DMS 273 treated with DMSO at 0.1 percent for 48 hours (cell line): ENCODE results near the gene TSPYL4.

Experiments used
- DNase-seq: peaks from one replicate; lab custom pipeline; 2025; lab: John Stamatoyannopoulos, UW

TSPYL4 gene

DNA sequence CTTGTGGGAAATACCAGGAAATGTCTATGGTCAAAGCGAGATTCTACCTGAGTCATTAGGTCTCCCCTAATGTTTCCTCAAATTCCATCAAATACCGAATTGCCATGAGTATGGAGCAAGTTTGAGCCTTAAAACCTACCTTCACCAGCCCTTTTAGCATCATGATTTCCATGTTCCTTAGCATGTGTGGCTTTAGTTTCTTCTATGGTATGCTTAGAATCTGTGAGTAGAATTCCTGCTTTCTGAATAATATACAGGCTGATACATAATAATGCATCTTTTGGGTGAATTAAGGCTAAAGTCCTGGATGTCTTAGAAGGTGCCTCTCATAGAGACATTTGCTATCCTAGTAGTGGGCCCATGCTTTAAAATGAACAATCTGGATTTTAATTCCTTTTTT, 32.0 kb downstream of the TSPYL4 start:
- DNase-seq = no peak

DNA sequence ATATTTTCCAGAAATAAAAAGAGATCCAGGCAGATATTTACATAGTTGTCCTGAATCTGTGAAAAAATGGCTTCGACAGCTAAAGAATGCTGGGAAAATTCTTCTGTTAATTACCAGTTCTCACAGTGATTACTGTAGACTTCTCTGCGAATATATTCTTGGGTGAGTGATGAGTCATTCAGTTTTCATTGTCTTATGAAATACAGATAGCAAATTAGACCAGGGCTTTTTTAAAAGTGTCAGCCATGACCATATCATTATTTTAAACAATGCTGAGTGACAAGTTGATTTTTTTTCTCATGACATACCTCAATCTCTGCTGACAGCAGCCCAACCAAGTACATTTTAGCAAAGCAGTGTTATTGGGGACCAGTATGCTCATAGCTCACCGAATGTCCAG, 32.8 kb downstream of the TSPYL4 start:
- DNase-seq = no peak

DNA sequence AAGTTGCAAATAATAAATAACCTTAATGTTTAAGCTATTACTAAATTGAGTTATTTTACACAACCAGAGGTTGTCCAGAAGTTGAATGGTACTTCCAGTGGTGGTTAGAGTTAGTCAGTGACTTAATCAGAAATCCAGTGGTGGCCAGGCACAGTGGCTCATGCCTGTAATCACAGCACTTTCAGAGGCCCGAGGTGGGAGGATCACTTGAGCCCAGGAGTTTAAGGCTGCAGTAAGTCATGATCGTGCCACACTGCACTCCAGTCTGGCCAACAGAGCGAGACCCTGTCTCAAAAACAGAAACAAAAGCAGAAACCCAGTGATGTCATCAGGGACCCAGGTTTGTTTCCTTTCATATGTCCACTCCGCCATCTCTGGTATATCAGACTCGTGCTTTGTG, 35.0 kb downstream of the TSPYL4 start:
- no peak for DNase-seq

DNA sequence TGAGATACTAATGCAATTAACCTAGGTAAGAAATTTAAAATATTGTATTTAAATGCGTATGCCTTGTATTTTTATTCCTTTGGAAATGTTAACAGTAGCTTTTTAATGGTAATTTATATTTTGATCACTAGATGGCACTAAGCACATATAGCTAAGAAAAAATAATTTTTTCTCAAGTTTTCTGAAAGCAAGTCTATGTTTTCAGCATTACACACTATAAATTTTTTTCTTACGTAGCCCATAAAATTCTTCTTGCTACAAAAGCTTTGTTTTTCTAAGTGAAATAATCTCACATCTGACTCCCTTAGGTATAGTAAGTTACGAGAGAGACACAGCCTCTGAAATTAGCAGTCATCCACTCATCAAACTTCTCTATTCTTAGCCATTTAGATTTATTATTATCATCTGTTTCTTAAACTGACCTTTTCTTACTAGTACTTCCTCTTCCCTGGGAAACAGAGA, 35.7 kb downstream of the TSPYL4 start:
- DNase-seq = no peak

DNA sequence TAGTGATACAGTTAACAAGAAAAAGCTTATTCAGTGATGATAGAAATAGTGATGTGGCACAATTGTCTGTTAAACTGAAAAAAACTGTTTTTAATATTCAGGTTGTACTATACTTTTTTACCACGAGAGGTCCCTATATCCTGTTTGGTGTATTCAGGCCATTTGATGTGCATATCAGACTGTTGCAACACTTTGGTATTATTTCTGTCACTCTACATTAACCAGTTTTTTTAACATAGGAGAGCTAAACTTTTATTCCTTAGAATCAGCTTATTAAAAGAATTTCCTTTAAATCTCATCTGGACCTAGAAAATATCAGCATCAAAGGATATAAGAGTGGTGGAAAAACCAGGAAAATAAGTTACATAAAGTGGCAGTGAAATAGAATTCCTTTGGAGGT, 36.8 kb downstream of the TSPYL4 start:
- DNase-seq = no peak

DNA sequence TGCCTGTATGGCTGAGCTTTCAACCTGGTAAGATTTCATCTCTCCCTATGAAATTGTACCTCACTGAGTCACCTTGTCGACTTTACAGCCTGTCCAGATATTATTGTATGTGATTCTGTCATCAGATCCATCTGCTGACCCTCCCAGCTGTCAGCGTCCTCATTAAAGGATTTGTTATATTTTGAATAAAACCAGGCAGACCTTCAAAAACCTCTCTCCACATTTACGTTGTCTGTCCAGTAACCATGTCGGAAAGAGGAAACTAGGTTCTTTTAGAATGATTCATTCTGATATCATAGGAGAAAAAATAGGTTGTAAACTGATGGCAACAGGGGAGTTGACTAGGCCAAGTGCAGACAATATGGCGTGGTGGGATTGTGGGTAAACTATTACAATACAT, 38.5 kb downstream of the TSPYL4 start:
- DNase-seq = no peak

DNA sequence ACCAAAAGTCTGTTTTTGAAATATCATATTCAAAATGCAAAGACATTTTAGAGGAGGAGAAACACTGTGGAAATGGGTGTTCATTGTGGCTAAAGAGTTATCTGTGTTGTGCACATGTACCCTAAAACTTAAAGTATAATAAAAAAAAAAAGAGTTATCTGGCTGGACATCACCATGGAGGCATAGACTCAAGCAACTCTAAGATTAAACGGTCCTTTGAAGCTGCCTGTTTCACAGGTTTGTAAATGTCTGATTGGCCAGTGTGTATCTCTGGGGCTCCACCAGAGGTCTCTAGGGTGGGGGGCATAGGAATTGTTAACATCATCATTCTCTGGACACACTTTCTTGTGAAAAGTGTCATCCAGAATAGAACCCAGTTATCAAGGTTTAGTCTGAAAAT, 39.2 kb downstream of the TSPYL4 start:
- no peak for DNase-seq

DNA sequence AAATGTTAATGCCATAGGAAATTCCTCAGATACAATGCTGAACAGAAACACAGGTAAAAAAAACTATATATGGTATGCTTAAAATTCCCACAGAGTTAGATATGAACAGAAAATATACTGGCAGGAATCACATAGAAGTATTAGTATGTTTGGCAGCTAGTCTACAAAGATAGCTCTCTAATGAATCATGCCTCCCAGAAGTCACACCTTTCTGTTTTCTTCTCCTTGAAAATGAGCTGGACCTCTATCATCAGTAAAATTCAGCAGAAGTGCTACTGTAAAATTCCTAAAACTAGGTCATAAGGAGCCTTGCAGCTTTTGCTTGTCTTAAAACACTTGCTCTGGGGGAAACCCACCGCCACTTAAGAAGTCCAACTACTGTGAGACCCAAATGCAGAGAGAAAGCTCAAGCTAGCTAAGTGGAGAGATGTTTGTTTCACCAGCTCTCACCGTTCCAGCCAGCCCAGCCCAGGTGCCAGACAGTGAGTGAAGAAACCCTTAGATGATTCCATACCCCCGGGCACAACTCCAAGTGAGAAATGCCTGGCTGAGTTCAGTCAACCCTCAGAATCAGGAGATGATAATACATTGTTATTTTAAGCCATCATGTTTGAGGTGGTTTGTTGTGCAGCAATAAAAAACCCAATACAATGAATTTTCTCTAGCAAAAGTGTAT, 43.0 kb downstream of the TSPYL4 start:
- no peak for DNase-seq

DNA sequence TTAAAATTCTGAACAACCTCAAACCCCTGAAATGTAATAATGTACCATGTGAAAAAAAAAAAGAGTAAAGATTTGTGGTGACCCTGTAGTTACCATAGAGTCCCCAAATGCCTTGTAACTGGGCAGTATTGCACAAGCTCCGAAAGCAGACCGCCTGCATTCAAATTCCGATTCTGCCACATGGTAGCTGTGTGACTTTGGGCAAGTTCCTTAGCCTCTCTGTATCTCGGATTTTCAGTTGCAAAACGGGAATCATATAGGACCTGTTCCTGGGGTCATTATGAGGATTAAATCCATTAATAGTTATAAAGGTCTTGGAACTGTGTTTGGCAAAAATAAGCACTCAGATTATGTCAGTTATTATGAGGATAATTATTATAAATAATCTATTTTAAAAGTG, 43.6 kb downstream of the TSPYL4 start:
- DNase-seq = no peak

DNA sequence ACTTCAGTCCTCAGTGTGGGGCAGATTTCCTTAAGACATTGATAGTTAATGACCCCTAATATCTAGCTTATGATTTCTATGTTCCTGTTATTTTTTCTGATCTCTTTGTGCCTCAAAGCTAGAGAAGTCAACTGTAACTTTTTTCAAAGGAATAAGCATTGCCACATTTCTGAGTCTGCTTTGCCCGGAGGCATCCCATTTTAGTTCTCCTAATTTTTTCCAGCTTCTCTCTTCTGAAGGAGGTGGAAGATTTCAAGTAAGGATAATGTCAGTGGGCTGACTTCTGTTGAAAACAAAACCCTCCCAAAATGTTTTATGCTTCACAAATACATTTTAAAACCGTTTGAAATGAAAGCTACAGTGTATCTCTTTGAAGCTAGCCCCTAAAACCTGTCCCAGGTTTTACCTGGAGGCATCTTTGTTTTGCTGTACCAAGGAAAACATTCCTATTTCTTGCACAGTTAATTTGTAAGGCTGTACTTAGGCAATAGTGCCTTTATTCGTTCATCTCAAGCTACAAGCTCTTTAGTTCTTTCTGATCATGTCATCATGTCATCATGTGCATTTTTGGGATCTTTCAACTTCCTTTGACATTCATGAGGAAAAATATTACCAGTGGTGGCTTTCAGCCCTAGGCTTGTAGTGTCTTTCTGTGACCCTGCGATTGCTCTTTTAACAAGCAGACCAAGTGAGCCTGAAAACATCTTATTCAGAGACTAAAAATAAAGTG, 45.7 kb downstream of the TSPYL4 start:
- no peak for DNase-seq

DNA sequence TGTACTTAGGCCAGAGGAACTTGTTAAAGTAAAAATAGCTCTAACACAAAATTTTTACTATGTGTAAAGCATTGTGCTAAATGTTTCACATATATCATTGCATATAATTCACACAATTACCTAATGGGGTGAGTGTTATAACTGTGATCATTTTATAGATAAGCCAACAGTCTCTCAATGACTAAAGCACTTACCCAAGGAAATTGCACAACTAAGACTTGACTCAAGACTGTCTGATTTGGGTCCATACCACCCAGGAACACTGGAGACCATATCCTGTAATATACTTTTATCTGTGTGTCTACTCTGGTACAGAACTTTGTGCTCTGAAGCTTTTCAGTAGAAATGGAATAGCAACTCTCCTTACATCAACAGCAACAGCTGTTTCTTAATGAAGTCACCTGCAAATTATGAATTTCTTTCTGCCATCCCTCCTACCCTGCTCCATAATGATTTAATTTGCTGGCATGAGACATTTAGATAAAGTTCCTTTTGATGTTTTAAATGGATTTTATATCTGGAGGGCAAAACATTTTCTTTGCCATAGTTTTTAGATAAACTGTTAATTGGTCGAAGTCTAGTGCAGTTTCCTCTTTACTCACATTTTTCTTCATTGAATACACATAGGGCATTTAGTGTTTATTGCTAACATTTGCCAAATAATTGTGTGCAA, 47.5 kb downstream of the TSPYL4 start:
- no peak for DNase-seq

DNA sequence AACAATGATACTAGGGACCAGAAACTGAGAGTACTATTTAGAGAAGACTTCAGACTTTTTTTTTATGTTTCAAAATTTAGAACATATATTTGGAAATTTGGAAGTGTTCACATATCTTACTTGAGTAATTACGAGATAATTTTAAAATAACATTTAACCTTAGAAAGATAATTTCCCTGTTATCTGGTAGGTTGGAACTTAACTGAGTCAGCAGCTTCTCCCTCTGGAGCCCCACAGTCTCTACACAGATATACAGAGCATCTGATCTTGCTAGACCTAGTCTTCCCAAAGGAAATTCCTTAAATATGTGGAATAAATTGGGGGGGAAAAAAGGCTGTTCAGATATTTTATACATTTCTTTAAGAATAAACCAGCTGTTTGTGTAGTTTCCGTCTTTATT, 48.6 kb downstream of the TSPYL4 start:
- DNase-seq = no peak

DNA sequence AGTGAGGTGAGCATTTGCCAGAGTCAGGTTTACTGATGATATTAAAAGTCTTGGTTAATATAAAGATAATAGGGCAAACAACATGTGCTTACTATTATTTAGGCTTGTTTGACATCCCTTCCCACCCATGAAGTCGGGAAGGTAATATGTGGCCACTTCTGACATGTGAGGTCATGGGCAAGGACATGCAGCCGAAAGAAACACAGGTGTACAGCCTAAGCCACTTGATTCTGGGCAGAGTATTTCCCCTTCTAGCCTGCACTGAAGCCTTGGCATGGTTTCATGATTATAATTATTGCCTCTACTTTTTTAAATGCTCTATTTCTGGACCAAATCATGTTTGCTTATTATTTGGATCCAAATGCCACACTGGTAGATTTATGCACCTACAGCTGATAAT, 52.3 kb downstream of the TSPYL4 start:
- DNase-seq = no peak

DNA sequence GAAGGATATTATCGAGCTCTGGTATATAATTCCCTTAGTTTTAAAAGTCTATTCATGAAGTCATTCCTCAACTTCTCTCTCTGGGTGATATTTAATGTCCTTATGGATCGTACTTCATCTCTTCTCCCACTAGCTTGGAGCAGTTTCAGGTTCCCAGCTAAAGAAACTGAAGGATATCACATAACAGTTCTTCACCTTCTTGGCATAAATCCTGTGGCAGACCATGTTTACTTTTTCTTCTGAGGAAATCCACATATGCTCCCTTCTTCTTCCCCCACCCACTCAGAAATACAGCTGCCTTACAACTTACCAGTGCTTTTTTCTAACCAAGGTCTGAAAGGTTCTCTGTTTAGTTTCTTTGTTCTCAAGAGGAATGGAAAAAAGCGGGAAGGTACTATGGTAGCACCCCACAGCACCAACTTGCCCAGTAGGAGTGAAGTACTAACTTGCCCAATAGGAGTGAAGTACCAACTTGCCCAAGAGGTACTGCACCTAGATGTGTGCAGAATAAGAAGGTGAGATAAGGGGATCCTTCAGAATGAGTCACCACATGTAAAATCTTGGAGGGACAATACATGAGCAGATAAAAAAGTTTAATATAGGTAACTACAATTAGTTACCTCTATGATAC, 53.1 kb downstream of the TSPYL4 start:
- DNase-seq = peak; percentile 77
